C4-2B (cell line): ENCODE results near the gene PHYHIPL.

Experiments
- CTCF ChIP-seq: fragments of 450-650 bp; conservative IDR thresholded peaks from 2 replicates; pipeline ENCODE4 v1.5.1; 2017; ENCODE audit warnings: mild to moderate bottlenecking
- ZFX ChIP-seq: fragments of 450-650 bp; IDR thresholded peaks from 2 replicates; pipeline ENCODE4 v1.6.1; 2017

GRCh38 chr10:59287587-59288255 is 111.3 kb downstream of the PHYHIPL start:
- TF ChIP-seq CTCF (no peak), ZFX (no peak)
